Cardiac fibroblast (primary cell): ENCODE measurements around the gene IPMK.

ENCODE experiments used
- DNase-seq, 2 donors: peaks; one replicate each; pipeline versions ENCODE4 v3.0.0 to v3.0.0-alpha.2; 2010; ENCODE audit warnings: low read depth in 2 of 2
- H3K4me3 ChIP-seq, 2 donors: replicated peaks in 1 of 2; 1 replicate in 1 of 2; 2 replicates in 1 of 2; pipeline ENCODE4 v1.5.1; 2011; ENCODE audit warnings: low read depth in 2 of 2, low read length in 2 of 2, mild to moderate bottlenecking in 2 of 2, moderate library complexity in 1 of 2
- CTCF ChIP-seq: IDR thresholded peaks from one replicate; pipeline ENCODE4 v1.5.1; 2011; ENCODE audit warnings: low read depth, mild to moderate bottlenecking, low read length, inconsistent platforms

The IPMK gene

GRCh38 chr10:58280477-58280876 lies 12.8 kb upstream of the IPMK start:
- no peak for TF ChIP-seq CTCF
- DNase-seq, result no peak
- H3K4me3 ChIP-seq, result no peak overlapping the region

DNA sequence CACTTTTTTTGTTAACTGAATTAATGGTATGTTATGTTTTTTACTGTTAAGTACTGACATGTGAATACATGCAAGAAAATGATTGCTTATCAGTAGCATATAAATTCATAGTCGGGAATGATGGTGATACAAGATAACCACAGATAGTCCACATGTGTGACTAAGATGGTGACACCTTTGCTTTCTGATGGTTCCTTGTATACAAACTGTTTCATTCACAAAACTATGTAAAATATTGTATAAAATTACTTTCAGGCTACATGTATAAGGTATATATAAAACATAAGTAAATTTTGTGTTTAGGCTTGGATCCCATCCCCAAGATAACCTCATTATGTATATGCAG lies 11.2 kb upstream of the IPMK start:
- no peak for DNase-seq
- no peak overlapping the region for H3K4me3 ChIP-seq
- no peak for TF ChIP-seq CTCF

- TF ChIP-seq CTCF, result no peak
- DNase-seq, result no peak
- no peak overlapping the region for H3K4me3 ChIP-seq
These were observed 10.7 kb upstream of the IPMK start for GRCh38 chr10:58278274-58278961.

- no peak overlapping the region for H3K4me3 ChIP-seq
- DNase-seq, result peak; percentile 33 to 71
- no peak for TF ChIP-seq CTCF
These were observed 8.2 kb upstream of the IPMK start for GRCh38 chr10:58275908-58276307.

- no peak for DNase-seq
- H3K4me3 ChIP-seq, result no peak overlapping the region
- TF ChIP-seq CTCF, result no peak
These were observed 7.6 kb upstream of the IPMK start for GRCh38 chr10:58275261-58275660.

GRCh38 chr10:58269782-58270290 lies 2.1 kb upstream of the IPMK start:
- no peak for DNase-seq
- TF ChIP-seq CTCF, result no peak
- peak overlapping the region; percentile 80 to 83 for H3K4me3 ChIP-seq
